ENCODE measurements around the gene MDK. TPM values are rescaled to one million over a fixed set of nuclear protein-coding genes. Genes with fewer than 3 reads are reported as not detected.

MDK gene
- total and polyA plus RNA-seq, 12 donors = 3.6 to 16.5 (median 5.3) TPM

GRCh38 chr11:46336563-46337180 is 44.8 kb upstream of the MDK start:
- WGBS, 2 donors = 91 to 93% methylated on average over 12 of the region's 12 CpGs
- H3K4me3 ChIP-seq = no peak overlapping the region
- DNase-seq (no peak), ATAC-seq (no peak)
- H3K27me3 ChIP-seq = peaks cover 5 to 32% (median 20%) of the 10 kb centered on the region in 7 donors
- H3K36me3 ChIP-seq = no peaks in the 10 kb centered on the region
- no peaks in the 10 kb centered on the region for H3K9me3 ChIP-seq
- no peak for TF ChIP-seq CTCF (IDR thresholded peaks at IDR 0.05)
- peaks cover 20 to 79% (median 47%) of the 10 kb centered on the region in 9 donors for H3K4me1 ChIP-seq
- intact Hi-C loops (cut with DNase I) = no loop called here
- no peak overlapping the region for H3K27ac ChIP-seq

- H3K4me3 ChIP-seq = no peak overlapping the region
- no peak for TF ChIP-seq CTCF (IDR thresholded peaks at IDR 0.05)
- WGBS, 2 donors = 88 to 92% methylated on average over 13 of the region's 13 CpGs
- H3K36me3 ChIP-seq = no peaks in the 10 kb centered on the region
- peaks cover 15 to 79% (median 51%) of the 10 kb centered on the region in 9 donors for H3K4me1 ChIP-seq
- peaks cover 2 to 21% (median 13%) of the 10 kb centered on the region in 7 donors for H3K27me3 ChIP-seq
- DNase-seq (no peak), ATAC-seq (no peak)
- intact Hi-C loops (cut with DNase I) = no loop called here
- H3K27ac ChIP-seq = peak overlapping the region in 9 of 10 donors; percentile 0 to 97 (median 92)
- no peaks in the 10 kb centered on the region for H3K9me3 ChIP-seq
These were observed 43.7 kb upstream of the MDK start for GRCh38 chr11:46337626-46338345.

- H3K9me3 ChIP-seq = no peaks in the 10 kb centered on the region
- peaks cover 15 to 79% (median 54%) of the 10 kb centered on the region in 9 donors for H3K4me1 ChIP-seq
- DNase-seq (no peak), ATAC-seq (no peak)
- whole genome bisulfite sequencing, 2 donors = 23 to 25% methylated on average over 9 of the region's 9 CpGs
- TF ChIP-seq CTCF (IDR thresholded peaks at IDR 0.05) = no peak
- H3K27ac ChIP-seq = peak overlapping the region; percentile 64 to 97 (median 92)
- peaks cover 0 to 12% (median 6%) of the 10 kb centered on the region in 7 donors for H3K27me3 ChIP-seq
- intact Hi-C loops (cut with DNase I) = no loop called here
- H3K36me3 ChIP-seq = no peaks in the 10 kb centered on the region
- peak overlapping the region in 8 of 10 donors; percentile 20 to 44 (median 36) for H3K4me3 ChIP-seq
These were observed 42.9 kb upstream of the MDK start for GRCh38 chr11:46338636-46338987.

GRCh38 chr11:46338988-46339666 is 42.3 kb upstream of the MDK start:
- Histone ChIP-seq H3K4me3 (peak overlapping the region in 8 of 10 donors; percentile 20 to 44 (median 36)), H3K36me3 (no peaks in the 10 kb centered on the region), H3K4me1 (peaks cover 15 to 74% (median 56%) of the 10 kb centered on the region in 9 donors), H3K27me3 (peaks cover 0 to 7% (median 1%) of the 10 kb centered on the region in 7 donors), H3K9me3 (no peaks in the 10 kb centered on the region), H3K27ac (peak overlapping the region; percentile 64 to 97 (median 92))
- DNase-seq = peak in 1 of 2 donors; percentile 73
- 9 to 16% methylated on average over 16 of the region's 16 CpGs for WGBS, 2 donors
- intact Hi-C loops (cut with DNase I) = no loop called here
- TF ChIP-seq CTCF (IDR thresholded peaks at IDR 0.05) = peak in 3 of 9 donors; percentile 18 to 47 (median 43)
- peak; percentile 57 to 88 (median 81) for ATAC-seq

Data from heart right ventricle (tissue), 16 donors.